Fibroblast of upper back skin (primary cell): ENCODE results near the gene HEBP2.
"Not testable (repeated sequence)": the region's sequence is repeated elsewhere in the genome, so short reads cannot be mapped to it uniquely, and the experiment has no call there.

Source experiments
- DNase-seq: peaks from one replicate; pipeline ENCODE4 v3.0.0-alpha.2; 2013

Gene HEBP2

GRCh38 chr6:138403801-138404665 is at the start of gene HEBP2:
HEBP2 (plus strand) TSS chr6:138404223; CDS start chr6:138404496, 273 bp downstream.
- peak; percentile 72 for DNase-seq

- DNase-seq = no peak
These were observed 46.1 kb upstream of the HEBP2 start for GRCh38 chr6:138357928-138358327.

GRCh38 chr6:138368684-138369083 is 35.3 kb upstream of the HEBP2 start:
- not testable (repeated sequence) for DNase-seq

GRCh38 chr6:138370631-138371451 is 33.2 kb upstream of the HEBP2 start:
- no peak for DNase-seq

- no peak for DNase-seq
These were observed 32.6 kb upstream of the HEBP2 start for GRCh38 chr6:138371452-138371711.

- peak; percentile 21 for DNase-seq
These were observed 32.3 kb upstream of the HEBP2 start for GRCh38 chr6:138371720-138372119.

GRCh38 chr6:138372711-138373463 is 31.1 kb upstream of the HEBP2 start:
- peak; percentile 29 for DNase-seq

GRCh38 chr6:138374230-138374629 is 29.8 kb upstream of the HEBP2 start:
- no peak for DNase-seq

- DNase-seq = no peak
These were observed 29.2 kb upstream of the HEBP2 start for GRCh38 chr6:138374815-138375214.

GRCh38 chr6:138377042-138377441 is 27.0 kb upstream of the HEBP2 start:
- no peak for DNase-seq

- no peak for DNase-seq
These were observed 26.2 kb upstream of the HEBP2 start, which contains the start of gene SMIM28 for GRCh38 chr6:138377844-138378243. SMIM28 (plus strand) TSS chr6:138377905; CDS start chr6:138378073, 168 bp downstream.

- DNase-seq = no peak
These were observed 25.6 kb upstream of the HEBP2 start for GRCh38 chr6:138378463-138378862.

GRCh38 chr6:138382498-138383265 is 21.3 kb upstream of the HEBP2 start:
- DNase-seq = no peak

- DNase-seq = no peak
These were observed 20.2 kb upstream of the HEBP2 start for GRCh38 chr6:138383776-138384175.

GRCh38 chr6:138386897-138387296 is 17.1 kb upstream of the HEBP2 start:
- DNase-seq = no peak

GRCh38 chr6:138387577-138388368 is 16.2 kb upstream of the HEBP2 start:
- DNase-seq = no peak

GRCh38 chr6:138389551-138389950 is 14.5 kb upstream of the HEBP2 start:
- DNase-seq = no peak

- no peak for DNase-seq
These were observed 9.9 kb upstream of the HEBP2 start for GRCh38 chr6:138393871-138394783.

- DNase-seq = no peak
These were observed 7.3 kb upstream of the HEBP2 start for GRCh38 chr6:138396709-138397108.
